SK-N-SH treated with all-trans-retinoic acid at 6 μM for 48 hours (cell line): ENCODE data around the gene MRPL52.
"Not testable (repeated sequence)": the region's sequence is repeated elsewhere in the genome, so short reads cannot be mapped to it uniquely, and the experiment has no call there.

Experiments
- ATAC-seq: fragments of 200-7000 bp; cut with Tn5 transposase; 3 replicates; pipeline ENCODE4 v1.9.1; 2020; ENCODE audit warnings: mild to moderate bottlenecking, moderate library complexity
- ARNTL ChIP-seq: fragments of 450-650 bp; formaldehyde crosslinking; IDR thresholded peaks from 2 replicates; pipeline ENCODE4 v1.5.0; 2020; ENCODE audit warnings: low read depth, mild to moderate bottlenecking, moderate library complexity, borderline replicate concordance
- CSDC2 ChIP-seq: fragments of 250-450 bp; sonication (Bioruptor Pico); IDR thresholded peaks from 2 replicates; pipeline ENCODE4 v1.5.0; 2020; ENCODE audit warnings: mild to moderate bottlenecking, moderate library complexity
- ESRRG ChIP-seq: fragments of 250-450 bp; sonication (Bioruptor Pico); IDR thresholded peaks from 2 replicates; pipeline ENCODE4 v1.6.1; 2021; ENCODE audit warnings: mild to moderate bottlenecking
- GLIS3 ChIP-seq: fragments of 250-450 bp; sonication (Bioruptor Pico); IDR thresholded peaks from 2 replicates; pipeline ENCODE4 v1.5.0; 2020; ENCODE audit warnings: mild to moderate bottlenecking, moderate library complexity
- ISL1 ChIP-seq: fragments of 250-450 bp; sonication (Bioruptor Pico); IDR thresholded peaks from 2 replicates; pipeline ENCODE4 v2.1.2; 2022; ENCODE audit warnings: mild to moderate bottlenecking, moderate library complexity
- OSR1 ChIP-seq: fragments of 250-450 bp; sonication (Bioruptor Pico); IDR thresholded peaks from 2 replicates; pipeline ENCODE4 v1.8.0; 2022; ENCODE audit warnings: moderate library complexity, mild to moderate bottlenecking, inconsistent platforms
- PATZ1 ChIP-seq: fragments of 250-450 bp; sonication (Bioruptor Pico); IDR thresholded peaks from 2 replicates; pipeline ENCODE4 v1.8.0; 2020; ENCODE audit warnings: mild to moderate bottlenecking, moderate library complexity, borderline replicate concordance
- POU6F1 ChIP-seq: fragments of 250-450 bp; sonication (Bioruptor Pico); IDR thresholded peaks from 2 replicates; pipeline ENCODE4 v1.8.0; 2021; ENCODE audit warnings: low read depth, mild to moderate bottlenecking, moderate library complexity, borderline replicate concordance
- PPARA ChIP-seq: fragments of 250-450 bp; sonication (Bioruptor Pico); IDR thresholded peaks from 2 replicates; pipeline ENCODE4 v1.5.0; 2020; ENCODE audit warnings: mild to moderate bottlenecking, borderline replicate concordance
- RARB ChIP-seq: fragments of 250-450 bp; sonication (Bioruptor Pico); IDR thresholded peaks from 2 replicates; pipeline ENCODE4 v1.8.0; 2021; ENCODE audit warnings: mild to moderate bottlenecking, moderate library complexity
- TCF4 ChIP-seq: fragments of 250-450 bp; sonication (Bioruptor Pico); IDR thresholded peaks from 2 replicates; pipeline ENCODE4 v1.8.0; 2021; ENCODE audit warnings: mild to moderate bottlenecking, moderate library complexity, borderline replicate concordance
- TOX ChIP-seq: fragments of 250-450 bp; sonication (Bioruptor Pico); IDR thresholded peaks from 2 replicates; pipeline ENCODE4 v1.8.0; 2021; ENCODE audit warnings: mild to moderate bottlenecking, moderate library complexity, borderline replicate concordance
- TSHZ2 ChIP-seq: fragments of 250-450 bp; sonication (Bioruptor Pico); IDR thresholded peaks from 2 replicates; pipeline ENCODE4 v1.5.0; 2020; ENCODE audit warnings: mild to moderate bottlenecking, moderate library complexity
- ZC3H10 ChIP-seq: fragments of 250-450 bp; sonication (Bioruptor Pico); IDR thresholded peaks from 2 replicates; pipeline ENCODE4 v1.5.1; 2021; ENCODE audit warnings: mild to moderate bottlenecking, moderate library complexity
- ZFP3 ChIP-seq: fragments of 250-450 bp; sonication (Bioruptor Pico); IDR thresholded peaks from 2 replicates; pipeline ENCODE4 v1.5.0; 2020; ENCODE audit warnings: mild to moderate bottlenecking, moderate library complexity
- ZFP30 ChIP-seq: fragments of 450-650 bp; formaldehyde crosslinking; IDR thresholded peaks from 2 replicates; pipeline ENCODE4 v1.5.0; 2022; ENCODE audit warnings: mild to moderate bottlenecking, moderate library complexity
- ZNF565 ChIP-seq: fragments of 450-650 bp; formaldehyde crosslinking; conservative IDR thresholded peaks from 2 replicates; pipeline ENCODE4 v1.5.0; 2020; ENCODE audit warnings: low read depth, mild to moderate bottlenecking, moderate library complexity
- ZNF70 ChIP-seq: fragments of 450-650 bp; formaldehyde crosslinking; IDR thresholded peaks from 2 replicates; pipeline ENCODE4 v1.5.0; 2020; ENCODE audit warnings: mild to moderate bottlenecking, moderate library complexity
- ZNF8 ChIP-seq: fragments of 450-650 bp; formaldehyde crosslinking; IDR thresholded peaks from 2 replicates; pipeline ENCODE4 v1.5.0; 2020; ENCODE audit warnings: mild to moderate bottlenecking, moderate library complexity
- TF ChIP-seq, protein P1 (sequence below): fragments of 250-450 bp; sonication (Bioruptor Pico); IDR thresholded peaks from 2 replicates; pipeline ENCODE4 v1.5.1; 2020; ENCODE audit warnings: low read depth, mild to moderate bottlenecking, moderate library complexity
- TF ChIP-seq, protein P2 (sequence below): fragments of 250-450 bp; sonication (Bioruptor Pico); IDR thresholded peaks from 2 replicates; pipeline ENCODE4 v1.5.1; 2021; ENCODE audit warnings: mild to moderate bottlenecking, moderate library complexity

The MRPL52 gene

DNA sequence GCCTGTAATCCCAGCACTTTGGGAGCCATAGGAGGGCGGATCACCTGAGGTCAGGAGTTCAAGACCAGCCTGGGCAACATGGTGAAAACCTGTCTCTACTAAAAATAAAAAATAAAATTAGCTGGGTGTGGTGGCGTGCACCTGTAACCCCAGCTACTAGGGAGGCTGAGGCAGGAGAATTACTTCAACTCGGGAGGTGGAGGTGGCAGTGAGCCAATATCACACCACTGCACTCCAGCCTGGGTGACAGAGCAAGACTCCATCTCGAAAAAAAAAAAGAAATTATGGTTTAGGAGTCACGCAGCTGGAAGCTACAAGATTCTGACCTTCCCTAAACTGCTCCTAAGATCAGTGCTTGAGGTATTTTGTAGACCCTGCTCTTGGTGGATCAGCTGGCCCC lies 36.1 kb upstream of the MRPL52 start:
- ATAC-seq = not testable (repeated sequence)

DNA sequence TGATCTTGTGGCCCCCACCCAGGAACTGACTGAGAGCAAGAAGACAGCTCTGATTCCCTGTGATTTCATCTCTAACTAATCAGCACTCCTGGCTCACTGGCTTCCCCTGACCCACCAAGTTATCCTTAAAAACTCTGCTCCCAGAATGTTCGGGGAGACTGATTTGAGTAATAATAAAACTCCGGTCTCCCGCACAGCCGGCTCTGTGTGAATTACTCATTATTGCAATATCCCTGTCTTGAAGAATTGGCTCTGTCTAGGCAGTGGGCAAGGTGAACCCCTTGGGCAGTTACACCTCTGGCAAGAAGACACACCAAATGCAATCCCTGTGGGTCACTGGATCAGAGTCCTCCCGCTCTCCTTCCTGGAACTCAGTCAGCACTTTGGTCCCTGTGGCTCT lies 35.7 kb upstream of the MRPL52 start:
- TF ChIP-seq TOX (CRISPR knock-in tag) = no peak
- TF ChIP-seq ESRRG = no peak
- TF ChIP-seq RARB (CRISPR knock-in tag) = no peak
- TF ChIP-seq, protein P1, sequence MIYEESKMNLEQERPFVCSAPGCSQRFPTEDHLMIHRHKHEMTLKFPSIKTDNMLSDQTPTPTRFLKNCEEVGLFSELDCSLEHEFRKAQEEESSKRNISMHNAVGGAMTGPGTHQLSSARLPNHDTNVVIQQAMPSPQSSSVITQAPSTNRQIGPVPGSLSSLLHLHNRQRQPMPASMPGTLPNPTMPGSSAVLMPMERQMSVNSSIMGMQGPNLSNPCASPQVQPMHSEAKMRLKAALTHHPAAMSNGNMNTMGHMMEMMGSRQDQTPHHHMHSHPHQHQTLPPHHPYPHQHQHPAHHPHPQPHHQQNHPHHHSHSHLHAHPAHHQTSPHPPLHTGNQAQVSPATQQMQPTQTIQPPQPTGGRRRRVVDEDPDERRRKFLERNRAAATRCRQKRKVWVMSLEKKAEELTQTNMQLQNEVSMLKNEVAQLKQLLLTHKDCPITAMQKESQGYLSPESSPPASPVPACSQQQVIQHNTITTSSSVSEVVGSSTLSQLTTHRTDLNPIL (CRISPR knock-in tag) = no peak
- no peak for TF ChIP-seq POU6F1
- no peak for TF ChIP-seq ZFP3 (CRISPR knock-in tag)
- no peak for TF ChIP-seq TCF4 (CRISPR knock-in tag)
- no peak for TF ChIP-seq CSDC2 (CRISPR knock-in tag)
- no peak for TF ChIP-seq ZNF70
- TF ChIP-seq, protein P2, sequence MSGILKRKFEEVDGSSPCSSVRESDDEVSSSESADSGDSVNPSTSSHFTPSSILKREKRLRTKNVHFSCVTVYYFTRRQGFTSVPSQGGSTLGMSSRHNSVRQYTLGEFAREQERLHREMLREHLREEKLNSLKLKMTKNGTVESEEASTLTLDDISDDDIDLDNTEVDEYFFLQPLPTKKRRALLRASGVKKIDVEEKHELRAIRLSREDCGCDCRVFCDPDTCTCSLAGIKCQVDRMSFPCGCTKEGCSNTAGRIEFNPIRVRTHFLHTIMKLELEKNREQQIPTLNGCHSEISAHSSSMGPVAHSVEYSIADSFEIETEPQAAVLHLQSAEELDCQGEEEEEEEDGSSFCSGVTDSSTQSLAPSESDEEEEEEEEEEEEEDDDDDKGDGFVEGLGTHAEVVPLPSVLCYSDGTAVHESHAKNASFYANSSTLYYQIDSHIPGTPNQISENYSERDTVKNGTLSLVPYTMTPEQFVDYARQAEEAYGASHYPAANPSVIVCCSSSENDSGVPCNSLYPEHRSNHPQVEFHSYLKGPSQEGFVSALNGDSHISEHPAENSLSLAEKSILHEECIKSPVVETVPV = no peak
- TF ChIP-seq ZNF8 (CRISPR knock-in tag) = no peak
- no peak for TF ChIP-seq GLIS3 (CRISPR knock-in tag)
- TF ChIP-seq ISL1 = no peak
- no peak; the same call in 2 of the 3 replicates for ATAC-seq

DNA sequence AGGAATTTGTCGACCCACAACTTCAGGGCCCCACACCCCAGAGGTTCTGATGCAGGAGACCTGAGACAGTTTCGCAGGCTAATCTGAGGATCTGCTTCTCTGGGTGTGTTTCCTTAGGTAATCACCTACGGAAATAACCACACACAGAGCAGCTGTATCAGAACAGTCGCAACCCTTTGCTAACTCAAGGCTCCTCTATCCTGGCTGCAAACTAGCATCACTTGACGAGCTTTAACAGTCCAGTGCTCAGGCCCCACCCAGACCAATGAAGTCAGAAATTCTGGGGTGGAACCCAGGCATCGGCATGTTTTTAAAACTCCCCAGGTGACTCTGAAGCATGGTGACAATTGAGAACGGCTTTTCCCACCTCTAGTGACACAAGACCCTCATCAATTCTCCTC lies 35.1 kb upstream of the MRPL52 start:
- no peak for ATAC-seq
- TF ChIP-seq ISL1 (no peak), OSR1 (CRISPR knock-in tag) (no peak), RARB (CRISPR knock-in tag) (no peak), TOX (CRISPR knock-in tag) (no peak)
- TF ChIP-seq, protein P1 (CRISPR knock-in tag) = no peak

- no peak for ATAC-seq
- no peak for TF ChIP-seq ZFP3 (CRISPR knock-in tag)
- TF ChIP-seq PPARA (CRISPR knock-in tag) = no peak
These were observed 33.5 kb upstream of the MRPL52 start for GRCh38 chr14:22796087-22796707.

DNA sequence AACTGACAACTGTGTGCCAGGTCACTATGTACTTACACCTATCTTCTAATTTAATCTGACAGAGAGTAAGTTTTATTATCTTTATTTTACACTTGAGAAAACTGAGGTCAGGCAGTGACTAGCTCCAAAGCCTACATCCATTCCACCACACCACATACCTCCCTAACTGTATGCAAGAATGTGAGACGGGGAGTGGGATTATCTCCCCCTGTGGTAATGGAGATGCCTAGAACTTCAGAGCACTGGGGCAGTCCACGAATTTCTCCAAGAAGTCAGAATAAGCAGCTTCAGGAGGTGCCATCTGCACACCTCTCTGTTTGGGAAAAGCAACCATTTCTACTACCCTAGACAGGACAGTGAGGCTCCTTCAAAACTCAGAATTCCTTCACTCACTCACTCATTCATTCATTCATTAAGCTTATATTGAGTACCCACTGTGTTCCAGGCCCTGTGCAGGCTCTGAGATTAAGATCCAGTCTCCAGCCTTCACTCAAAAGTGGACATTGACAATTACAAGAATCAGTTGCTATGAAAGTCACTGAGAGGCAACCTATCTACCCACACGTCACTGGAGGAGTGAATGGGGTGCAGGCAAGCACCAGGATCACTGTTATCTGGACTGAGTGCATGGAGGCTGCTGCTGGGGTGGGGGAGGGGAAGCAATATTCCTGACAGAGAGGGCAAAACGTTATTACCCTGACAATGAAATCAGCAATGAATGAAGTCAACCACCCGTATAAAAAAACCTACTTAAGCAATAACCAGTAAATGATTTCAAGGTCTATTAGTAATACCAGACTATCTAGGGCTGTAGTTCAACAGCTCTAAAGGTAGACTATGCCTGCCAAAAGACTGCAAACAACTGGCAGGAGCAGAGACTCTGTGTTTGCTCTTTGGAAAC lies 32.4 kb upstream of the MRPL52 start:
- ATAC-seq = no peak
- TF ChIP-seq ZFP30 (CRISPR knock-in tag) = no peak
- no peak for TF ChIP-seq ARNTL (CRISPR knock-in tag)
- TF ChIP-seq ZC3H10 = no peak
- TF ChIP-seq PPARA (CRISPR knock-in tag) = no peak
- no peak for TF ChIP-seq TSHZ2 (CRISPR knock-in tag)
- no peak for TF ChIP-seq POU6F1
- no peak for TF ChIP-seq ISL1
- no peak for TF ChIP-seq RARB (CRISPR knock-in tag)
- no peak for TF ChIP-seq CSDC2 (CRISPR knock-in tag)
- TF ChIP-seq PATZ1 (CRISPR knock-in tag) = no peak
- no peak for TF ChIP-seq ZNF565
